Smooth muscle cell (in vitro differentiated cells): ENCODE data around the gene CADM1. TPM values are rescaled to one million over a fixed set of nuclear protein-coding genes. Genes with fewer than 3 reads are reported as not detected.

ENCODE experiments used
- DNase-seq: peaks from one replicate; lab custom pipeline; 2025; ENCODE audit not compliant: unreplicated experiment; lab: John Stamatoyannopoulos, UW
- H2AFZ ChIP-seq: fragments of 200-600 bp; sonication (generic); 2 replicates; pipeline ENCODE4 v1.6.0; 2016; ENCODE audit warnings: antibody characterized with exemption, low read depth, mild to moderate bottlenecking
- H3F3A ChIP-seq: fragments of 200-600 bp; sonication (generic); 2 replicates; pipeline ENCODE4 v1.6.0; 2017; ENCODE audit warnings: antibody characterized with exemption, low read depth
- H3K27ac ChIP-seq: fragments of 200-600 bp; sonication (generic); 2 replicates; pipeline ENCODE4 v1.5.1; 2016; ENCODE audit warnings: low read depth, mild to moderate bottlenecking
- H3K27me3 ChIP-seq: fragments of 200-600 bp; sonication (generic); 2 replicates; pipeline ENCODE4 v1.6.1; 2016; ENCODE audit warnings: low read depth, mild to moderate bottlenecking
- H3K36me3 ChIP-seq: fragments of 200-600 bp; sonication (generic); 2 replicates; pipeline ENCODE4 v1.5.1; 2016; ENCODE audit warnings: low read depth
- H3K4me1 ChIP-seq: fragments of 200-600 bp; sonication (generic); 2 replicates; pipeline ENCODE4 v1.5.1; 2016; ENCODE audit warnings: low read depth
- H3K4me2 ChIP-seq: fragments of 200-600 bp; sonication (generic); 2 replicates; pipeline ENCODE4 v1.6.0; 2016; ENCODE audit warnings: mild to moderate bottlenecking
- H3K4me3 ChIP-seq: fragments of 200-600 bp; sonication (generic); 2 replicates; pipeline ENCODE4 v1.5.1; 2016; ENCODE audit warnings: mild to moderate bottlenecking
- H3K79me2 ChIP-seq: fragments of 200-600 bp; sonication (generic); 2 replicates; pipeline ENCODE4 v1.6.0; 2016; ENCODE audit warnings: low read depth, mild to moderate bottlenecking
- H3K9ac ChIP-seq: fragments of 200-600 bp; sonication (generic); 2 replicates; pipeline ENCODE4 v1.6.0; 2016; ENCODE audit warnings: low read depth
- H3K9me3 ChIP-seq: fragments of 200-600 bp; sonication (generic); replicated peaks from 2 replicates; pipeline ENCODE4 v1.5.1; 2016; ENCODE audit warnings: low read depth
- H4K20me1 ChIP-seq: fragments of 200-600 bp; sonication (generic); 2 replicates; pipeline ENCODE4 v1.6.0; 2016; ENCODE audit warnings: low read depth
- CTCF ChIP-seq: fragments of 200-600 bp; sonication (generic); IDR thresholded peaks from 2 replicates; pipeline ENCODE4 v1.5.1; 2017; ENCODE audit warnings: borderline replicate concordance, mild to moderate bottlenecking, antibody characterized with exemption; ENCODE audit not compliant: insufficient read depth, poor library complexity, severe bottlenecking
- WGBS: methylation state at CpG from one replicate; pipeline ENCODE4 v1.1.7; 2016; ENCODE audit warnings: low lambda C conversion rate; 5-methylcytosine and 5-hydroxymethylcytosine counted together
- polyA plus RNA-seq: library from polyadenylated mRNA; unstranded; fragments of >200 nt; fragmentation: Nextera tagmentation; extraction: Ambion mirVana; gene quantifications from 2 replicates; pipeline ENCODE4 v1.2.1, GENCODE V29; 2016
- total RNA-seq: library from RNA; depleted of rRNA; stranded (reverse); fragments of >200 nt; gene quantifications from 2 replicates; pipeline ENCODE4 v1.2.3, GENCODE V29; 2014

Gene CADM1
- total and polyA plus RNA-seq, 2 experiments from 2014 or later: 158 to 167 TPM

GRCh38 chr11:115144914-115145313 is 359.3 kb downstream of the CADM1 start:
- Histone ChIP-seq H3F3A (no peaks in the 10 kb centered on the region), H3K9me3 (no peaks in the 10 kb centered on the region), H3K4me3 (no peak overlapping the region), H3K9ac (no peak overlapping the region), H2AFZ (no peak overlapping the region), H3K27ac (no peak overlapping the region), H3K27me3 (peaks cover 26% of the 10 kb centered on the region), H3K79me2 (no peaks in the 10 kb centered on the region), H3K4me1 (no peaks in the 10 kb centered on the region), H3K4me2 (no peak overlapping the region), H4K20me1 (no peaks in the 10 kb centered on the region), H3K36me3 (no peaks in the 10 kb centered on the region)
- no peak for TF ChIP-seq CTCF
- DNase-seq: no peak
- WGBS: 92% methylated on average over 7 of the region's 7 CpGs

- WGBS: 91% methylated on average over 5 of the region's 5 CpGs
- Histone ChIP-seq H4K20me1 (no peaks in the 10 kb centered on the region), H3F3A (no peaks in the 10 kb centered on the region), H3K4me2 (no peak overlapping the region), H3K9me3 (no peaks in the 10 kb centered on the region), H3K27me3 (peaks cover 35% of the 10 kb centered on the region), H3K4me3 (no peak overlapping the region), H3K4me1 (no peaks in the 10 kb centered on the region), H3K79me2 (no peaks in the 10 kb centered on the region), H2AFZ (no peak overlapping the region), H3K36me3 (no peaks in the 10 kb centered on the region), H3K9ac (no peak overlapping the region), H3K27ac (no peak overlapping the region)
- no peak for TF ChIP-seq CTCF
- DNase-seq: no peak
These were observed 360.2 kb downstream of the CADM1 start for GRCh38 chr11:115144014-115144413.

- H2AFZ ChIP-seq: no peak overlapping the region
- H3K27me3 ChIP-seq: peaks cover 46% of the 10 kb centered on the region
- H3K9me3 ChIP-seq: no peaks in the 10 kb centered on the region
- no peak overlapping the region for H3K4me2 ChIP-seq
- no peaks in the 10 kb centered on the region for H3K79me2 ChIP-seq
- 83% methylated on average over 13 of the region's 13 CpGs for WGBS
- DNase-seq: no peak
- no peaks in the 10 kb centered on the region for H3K4me1 ChIP-seq
- no peak overlapping the region for H3K9ac ChIP-seq
- H3K4me3 ChIP-seq: no peak overlapping the region
- no peaks in the 10 kb centered on the region for H3F3A ChIP-seq
- no peak for TF ChIP-seq CTCF
- no peak overlapping the region for H3K27ac ChIP-seq
- no peaks in the 10 kb centered on the region for H3K36me3 ChIP-seq
- H4K20me1 ChIP-seq: no peaks in the 10 kb centered on the region
These were observed 362.7 kb downstream of the CADM1 start for GRCh38 chr11:115141231-115142114.

GRCh38 chr11:115135936-115136335 is 368.3 kb downstream of the CADM1 start:
- Histone ChIP-seq H3K36me3 (no peaks in the 10 kb centered on the region), H3F3A (no peaks in the 10 kb centered on the region), H4K20me1 (no peaks in the 10 kb centered on the region), H3K4me1 (no peaks in the 10 kb centered on the region), H3K9me3 (no peaks in the 10 kb centered on the region), H3K27me3 (peaks cover 52% of the 10 kb centered on the region), H3K79me2 (no peaks in the 10 kb centered on the region), H3K27ac (no peak overlapping the region), H3K4me3 (no peak overlapping the region), H3K4me2 (no peak overlapping the region), H3K9ac (no peak overlapping the region), H2AFZ (no peak overlapping the region)
- no peak for DNase-seq
- WGBS: 81% methylated on average over 3 of the region's 3 CpGs
- TF ChIP-seq CTCF: no peak
